Panc1 (cell line): Measurements from ENCODE around the gene MMP3. TPM values are rescaled to one million over a fixed set of nuclear protein-coding genes. Genes with fewer than 3 reads are reported as not detected.

Experiments
- ATAC-seq: fragments of 200-7000 bp; cut with Tn5 transposase; 2 replicates; pipeline ENCODE4 v1.9.1; 2020; ENCODE audit warnings: mild to moderate bottlenecking, moderate library complexity
- BruUV-seq: library from RNA; stranded (reverse); fragments of 400-500 nt; replicated peaks from 2 replicates; lab custom pipeline; 2021; lab: Mats Ljungman, UMichigan
- CTCF ChIA-PET: fragments of 300-600 bp; sonication (Branson Sonifier 250); formaldehyde crosslinking; loops from one replicate; lab custom pipeline; 2022; ENCODE audit warnings: antibody characterized with exemption; lab: Charles Lee
- POLR2A ChIA-PET: fragments of 300-600 bp; sonication (Branson Sonifier 250); formaldehyde crosslinking; loops from one replicate; lab custom pipeline; 2022; ENCODE audit warnings: antibody characterized with exemption; lab: Charles Lee
- DNase-seq: peaks from one replicate; pipeline ENCODE4 v3.0.0-alpha.2; 2010; ENCODE audit warnings: low read depth, low spot score
- H3K27ac ChIP-seq: 2 replicates; pipeline ENCODE4 v1.5.1; 2011; ENCODE audit warnings: mild to moderate bottlenecking, low read length, inconsistent platforms
- H3K27me3 ChIP-seq: fragments of 200-500 bp; sonication (Bioruptor generic); 2 replicates; pipeline ENCODE4 v1.6.0; 2014; ENCODE audit warnings: low read length, inconsistent platforms; ENCODE audit not compliant: control insufficient read depth, insufficient read depth
- H3K36me3 ChIP-seq: fragments of 200-500 bp; sonication (Bioruptor generic); 2 replicates; pipeline ENCODE4 v1.5.1; 2014; ENCODE audit warnings: inconsistent platforms, mild to moderate bottlenecking, low read length, moderate library complexity; ENCODE audit not compliant: control insufficient read depth, insufficient read depth
- H3K4me1 ChIP-seq: 2 replicates; pipeline ENCODE4 v1.5.1; 2011; ENCODE audit warnings: inconsistent platforms, mild to moderate bottlenecking, low read length, moderate library complexity; ENCODE audit not compliant: control insufficient read depth, insufficient read depth
- H3K4me3 ChIP-seq, 2 experiments: 2 replicates each; pipeline ENCODE4 v1.5.1; 2011 to 2012; ENCODE audit warnings: low read depth in 2 of 2, low read length in 2 of 2, mild to moderate bottlenecking in 2 of 2, inconsistent platforms in 1 of 2, moderate library complexity in 1 of 2
- H3K9me3 ChIP-seq: fragments of 200-500 bp; sonication (Bioruptor generic); 2 replicates; pipeline ENCODE4 v1.5.1; 2014; ENCODE audit warnings: low read depth, mild to moderate bottlenecking, inconsistent platforms, low read length, moderate library complexity; ENCODE audit not compliant: control insufficient read depth, insufficient read depth
- POLR2AphosphoS5 ChIP-seq: IDR thresholded peaks from 2 replicates; pipeline ENCODE4 v1.6.1; 2012; ENCODE audit warnings: mild to moderate bottlenecking, low read depth, low read length, moderate library complexity
- SIN3A ChIP-seq: IDR thresholded peaks from 2 replicates; pipeline ENCODE4 v1.6.1; 2012; ENCODE audit warnings: low read depth, mild to moderate bottlenecking, low read length, moderate library complexity, borderline replicate concordance; ENCODE audit not compliant: insufficient read depth
- TCF7L2 ChIP-seq: IDR thresholded peaks from 2 replicates; pipeline ENCODE4 v1.6.1; 2011; ENCODE audit warnings: mild to moderate bottlenecking, low read depth, low read length, inconsistent platforms
- in situ Hi-C: cut with HindIII; loops from 2 replicates; pipeline ENCODE4 v1.10.0; 2016; ENCODE audit warnings: low sequenced_read_pairs, low pct_unique_long_range_greater_than_20kb
- intact Hi-C: fragments of 100-400 bp; cut with micrococcal nuclease; formaldehyde crosslinking; loops from one replicate; pipeline ENCODE4 v1.10.0; 2022; ENCODE audit not compliant: unreplicated experiment
- total RNA-seq: library from RNA; stranded (reverse); gene quantifications from one replicate; pipeline ENCODE4 v1.2.1, GENCODE V29; 2021; ENCODE audit not compliant: unreplicated experiment
- TF ChIP-seq, protein P1 (sequence below): fragments of 450-650 bp; IDR thresholded peaks from 2 replicates; pipeline ENCODE4 v1.5.1; 2017; ENCODE audit warnings: mild to moderate bottlenecking
- TF ChIP-seq, protein P2 (sequence below), 2 experiments: IDR thresholded peaks; 2 replicates each; pipeline ENCODE4 v1.6.1; 2011 to 2012; ENCODE audit warnings: low read depth in 2 of 2, control low read depth in 1 of 2, low read length in 1 of 2, mild to moderate bottlenecking in 1 of 2, moderate library complexity in 1 of 2; ENCODE audit not compliant: insufficient read depth in 1 of 2

Gene MMP3
- total RNA-seq, 1 experiment from 2014 or later: not detected

DNA sequence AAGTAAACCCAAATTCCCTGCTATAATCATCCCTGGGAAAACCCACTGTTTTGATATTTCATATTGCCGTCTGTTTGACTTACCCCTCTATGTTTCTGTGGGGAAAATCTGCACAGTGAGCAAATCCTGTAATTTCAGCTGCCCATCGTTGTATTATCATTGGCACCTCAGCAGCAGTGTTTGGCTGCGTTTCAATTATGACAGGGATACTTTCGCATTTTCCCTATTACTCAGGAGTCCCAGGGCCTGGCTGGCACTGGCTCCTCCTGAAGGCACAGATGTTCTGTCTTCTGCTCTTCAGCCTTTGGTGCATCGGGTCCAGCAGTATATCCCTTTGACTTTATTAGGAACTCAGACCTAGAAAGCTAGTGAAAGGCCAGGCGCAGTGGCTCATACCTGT lies 43.6 kb upstream of the MMP3 start:
- CTCF ChIA-PET: interaction anchor here (0.7 kb wide), 1 partner anchor 933 kb away, joined by 4 read pairs; no protein-coding TSS in a partner anchor
- Histone ChIP-seq H3K9me3 (no peaks in the 10 kb centered on the region), H3K4me3 (no peak overlapping the region), H3K27ac (no peak overlapping the region), H3K36me3 (no peaks in the 10 kb centered on the region), H3K27me3 (peaks cover 5% of the 10 kb centered on the region), H3K4me1 (no peaks in the 10 kb centered on the region)
- DNase-seq (no peak), ATAC-seq (no peak)
- no TSS peak for BruUV-seq
- POLR2A ChIA-PET: no interaction called here
- intact Hi-C loops (no loop called here), in situ Hi-C loops (no loop called here)
- TF ChIP-seq TCF7L2: no peak
- no peak for TF ChIP-seq SIN3A
- TF ChIP-seq, protein P1, sequence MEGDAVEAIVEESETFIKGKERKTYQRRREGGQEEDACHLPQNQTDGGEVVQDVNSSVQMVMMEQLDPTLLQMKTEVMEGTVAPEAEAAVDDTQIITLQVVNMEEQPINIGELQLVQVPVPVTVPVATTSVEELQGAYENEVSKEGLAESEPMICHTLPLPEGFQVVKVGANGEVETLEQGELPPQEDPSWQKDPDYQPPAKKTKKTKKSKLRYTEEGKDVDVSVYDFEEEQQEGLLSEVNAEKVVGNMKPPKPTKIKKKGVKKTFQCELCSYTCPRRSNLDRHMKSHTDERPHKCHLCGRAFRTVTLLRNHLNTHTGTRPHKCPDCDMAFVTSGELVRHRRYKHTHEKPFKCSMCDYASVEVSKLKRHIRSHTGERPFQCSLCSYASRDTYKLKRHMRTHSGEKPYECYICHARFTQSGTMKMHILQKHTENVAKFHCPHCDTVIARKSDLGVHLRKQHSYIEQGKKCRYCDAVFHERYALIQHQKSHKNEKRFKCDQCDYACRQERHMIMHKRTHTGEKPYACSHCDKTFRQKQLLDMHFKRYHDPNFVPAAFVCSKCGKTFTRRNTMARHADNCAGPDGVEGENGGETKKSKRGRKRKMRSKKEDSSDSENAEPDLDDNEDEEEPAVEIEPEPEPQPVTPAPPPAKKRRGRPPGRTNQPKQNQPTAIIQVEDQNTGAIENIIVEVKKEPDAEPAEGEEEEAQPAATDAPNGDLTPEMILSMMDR: no peak
- TF ChIP-seq, protein P2, sequence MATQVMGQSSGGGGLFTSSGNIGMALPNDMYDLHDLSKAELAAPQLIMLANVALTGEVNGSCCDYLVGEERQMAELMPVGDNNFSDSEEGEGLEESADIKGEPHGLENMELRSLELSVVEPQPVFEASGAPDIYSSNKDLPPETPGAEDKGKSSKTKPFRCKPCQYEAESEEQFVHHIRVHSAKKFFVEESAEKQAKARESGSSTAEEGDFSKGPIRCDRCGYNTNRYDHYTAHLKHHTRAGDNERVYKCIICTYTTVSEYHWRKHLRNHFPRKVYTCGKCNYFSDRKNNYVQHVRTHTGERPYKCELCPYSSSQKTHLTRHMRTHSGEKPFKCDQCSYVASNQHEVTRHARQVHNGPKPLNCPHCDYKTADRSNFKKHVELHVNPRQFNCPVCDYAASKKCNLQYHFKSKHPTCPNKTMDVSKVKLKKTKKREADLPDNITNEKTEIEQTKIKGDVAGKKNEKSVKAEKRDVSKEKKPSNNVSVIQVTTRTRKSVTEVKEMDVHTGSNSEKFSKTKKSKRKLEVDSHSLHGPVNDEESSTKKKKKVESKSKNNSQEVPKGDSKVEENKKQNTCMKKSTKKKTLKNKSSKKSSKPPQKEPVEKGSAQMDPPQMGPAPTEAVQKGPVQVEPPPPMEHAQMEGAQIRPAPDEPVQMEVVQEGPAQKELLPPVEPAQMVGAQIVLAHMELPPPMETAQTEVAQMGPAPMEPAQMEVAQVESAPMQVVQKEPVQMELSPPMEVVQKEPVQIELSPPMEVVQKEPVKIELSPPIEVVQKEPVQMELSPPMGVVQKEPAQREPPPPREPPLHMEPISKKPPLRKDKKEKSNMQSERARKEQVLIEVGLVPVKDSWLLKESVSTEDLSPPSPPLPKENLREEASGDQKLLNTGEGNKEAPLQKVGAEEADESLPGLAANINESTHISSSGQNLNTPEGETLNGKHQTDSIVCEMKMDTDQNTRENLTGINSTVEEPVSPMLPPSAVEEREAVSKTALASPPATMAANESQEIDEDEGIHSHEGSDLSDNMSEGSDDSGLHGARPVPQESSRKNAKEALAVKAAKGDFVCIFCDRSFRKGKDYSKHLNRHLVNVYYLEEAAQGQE (IDR thresholded peaks at IDR 0.05; ENCODE audit: insufficient read depth in 1 of 2, low read depth in 2 of 2, low read length in 1 of 2): no peak
- no peak for TF ChIP-seq POLR2AphosphoS5

DNA sequence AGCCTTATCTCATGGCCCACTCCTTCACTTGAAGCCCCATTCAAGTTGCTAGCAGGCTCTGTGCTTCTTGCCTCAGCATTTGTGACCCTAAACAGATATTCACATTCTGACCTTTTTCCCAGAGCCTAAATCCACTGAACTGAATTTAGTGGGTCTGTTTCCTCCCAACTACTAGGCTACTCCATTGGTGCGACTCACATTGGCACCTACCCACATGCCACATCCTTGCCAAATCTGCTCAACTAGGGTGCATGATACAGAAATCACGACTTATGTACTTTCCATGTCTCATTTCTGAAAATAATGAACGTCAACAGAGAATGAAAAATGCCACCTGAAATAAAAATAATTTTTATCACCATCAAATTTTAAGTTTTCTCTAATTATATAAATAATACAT lies 39.7 kb upstream of the MMP3 start:
- BruUV-seq: no TSS peak
- H3K27ac ChIP-seq: no peak overlapping the region
- no peak for ATAC-seq
- no peaks in the 10 kb centered on the region for H3K9me3 ChIP-seq
- H3K4me1 ChIP-seq: no peaks in the 10 kb centered on the region
- CTCF ChIA-PET: no interaction called here
- DNase-seq: no peak
- no peaks in the 10 kb centered on the region for H3K36me3 ChIP-seq
- H3K4me3 ChIP-seq: no peak overlapping the region
- POLR2A ChIA-PET: no interaction called here
- TF ChIP-seq, protein P2 (IDR thresholded peaks at IDR 0.05; ENCODE audit: insufficient read depth in 1 of 2, low read depth in 2 of 2, low read length in 1 of 2): no peak
- TF ChIP-seq TCF7L2 (no peak), POLR2AphosphoS5 (no peak), SIN3A (no peak)
- TF ChIP-seq, protein P1: no peak
- in situ Hi-C loops (no loop called here), intact Hi-C loops (no loop called here)
- no peaks in the 10 kb centered on the region; the same call in 1 of the 2 replicates for H3K27me3 ChIP-seq
